Measurements from ENCODE around the gene COL13A1. TPM values are rescaled to one million over a fixed set of nuclear protein-coding genes. Genes with fewer than 3 reads are reported as not detected.

The COL13A1 gene
- total RNA-seq, 8 experiments from 2014 or later: 0.27 to 50.6 (median 7.2) TPM

DNA sequence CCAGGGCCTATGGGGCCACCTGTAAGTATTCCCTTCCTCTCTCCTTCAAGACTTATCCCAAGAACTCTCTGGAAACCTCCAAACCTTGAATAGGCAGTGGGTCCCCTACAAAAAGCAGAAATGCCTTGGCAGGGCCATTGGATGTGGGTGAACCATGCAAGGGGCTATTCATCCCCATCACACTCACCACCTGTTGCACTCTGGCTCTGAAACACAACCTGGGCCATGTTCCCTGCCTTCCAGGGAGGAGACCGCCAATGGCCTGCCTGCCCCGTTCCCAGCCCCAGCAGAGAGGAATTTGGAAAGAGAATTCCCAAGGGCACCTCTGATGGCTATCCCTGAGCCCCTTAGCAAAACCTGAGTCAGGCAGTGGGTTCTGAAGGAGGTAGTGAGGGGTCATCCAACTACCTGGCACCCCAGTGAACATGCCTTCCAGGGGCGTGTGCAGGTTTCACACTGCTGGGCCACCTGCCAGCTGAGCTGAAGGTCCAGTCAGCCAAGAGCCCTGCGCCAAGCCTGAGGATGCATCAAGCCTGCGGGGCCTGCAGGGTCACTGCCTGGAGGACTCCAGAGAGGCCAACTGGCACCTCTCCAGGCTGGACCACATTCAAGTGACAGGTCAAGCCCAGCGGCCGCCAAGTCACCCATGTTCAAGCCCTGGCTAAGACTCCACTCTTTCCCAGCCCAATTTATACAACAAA lies 101.3 kb downstream of the COL13A1 start:
- peaks cover 16 to 17% of the 10 kb centered on the region in 2 donors for H3K4me1 ChIP-seq (replicated peaks in 1 of 2)
- no peak overlapping the region for H3K27ac ChIP-seq
- WGBS, 10 experiments: 90 to 100% (median 100%) methylated on average over 1 to 2 of the region's 7 CpGs; no CpG with 5 or more reads in 5 of the 10 experiments
- in situ Hi-C loops (cut with MboI; ENCODE audit: low pct_unique_long_range_greater_than_20kb in 2 of 9, low sequenced_read_pairs in 9 of 9, unreplicated experiment in 9 of 9): loop anchor here in 4 of 9 experiments (25.0 kb wide), 1 partner anchor 266 kb away; the partner anchor contains the start of gene FAM241B (in 4 of the 4)
- ATAC-seq (replicated peaks in 6 of 8): no peak
- H3K4me3 ChIP-seq: no peak overlapping the region

GRCh38 chr10:69904533-69904932 lies 102.8 kb downstream of the COL13A1 start:
- Histone ChIP-seq H3K27ac (no peak overlapping the region), H3K4me3 (no peak overlapping the region), H3K4me1 (replicated peaks in 1 of 2) (peaks cover 10 to 14% of the 10 kb centered on the region in 2 donors)
- no peak for ATAC-seq (replicated peaks in 6 of 8)
- 30 to 100% (median 90%) methylated on average over 1 to 3 of the region's 5 CpGs; no CpG with 5 or more reads in 6 of the 10 experiments for WGBS, 10 experiments
- in situ Hi-C loops (cut with MboI; ENCODE audit: low pct_unique_long_range_greater_than_20kb in 2 of 9, low sequenced_read_pairs in 9 of 9, unreplicated experiment in 9 of 9): loop anchor here in 4 of 9 experiments (25.0 kb wide), 1 partner anchor 267 kb away; the partner anchor contains the start of gene FAM241B (in 4 of the 4)

DNA sequence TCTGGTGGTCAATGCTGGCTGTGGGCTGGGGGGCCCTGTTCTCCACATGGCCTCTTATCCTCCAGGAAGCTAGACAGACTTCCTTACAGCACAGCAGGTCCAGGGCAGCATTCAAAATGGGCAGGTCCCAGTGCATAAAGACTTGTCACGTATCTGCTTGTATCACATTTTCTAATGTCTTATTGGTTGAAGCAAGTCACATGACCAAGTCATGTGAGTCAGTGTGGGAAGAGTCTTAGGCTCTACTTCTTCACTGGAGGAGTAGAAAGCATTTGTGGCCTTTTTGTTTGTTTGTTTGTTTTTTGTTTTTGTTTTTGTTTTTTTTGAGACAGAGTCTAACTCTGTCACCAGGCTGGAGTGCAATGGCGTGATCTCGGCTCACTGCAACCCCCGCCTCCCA lies 104.7 kb downstream of the COL13A1 start:
- no peak for ATAC-seq (replicated peaks in 6 of 8)
- no peak overlapping the region for H3K27ac ChIP-seq
- no peak overlapping the region for H3K4me3 ChIP-seq
- in situ Hi-C loops (cut with MboI; ENCODE audit: low pct_unique_long_range_greater_than_20kb in 2 of 9, low sequenced_read_pairs in 9 of 9, unreplicated experiment in 9 of 9): loop anchor here in 4 of 9 experiments (25.0 kb wide), 1 partner anchor 269 kb away; the partner anchor contains the start of gene FAM241B (in 4 of the 4)
- H3K4me1 ChIP-seq (replicated peaks in 1 of 2): peaks cover 9 to 13% of the 10 kb centered on the region in 2 donors
- WGBS, 10 experiments: 83 to 100% (median 96%) methylated on average over 1 to 4 of the region's 4 CpGs; no CpG with 5 or more reads in 6 of the 10 experiments

DNA sequence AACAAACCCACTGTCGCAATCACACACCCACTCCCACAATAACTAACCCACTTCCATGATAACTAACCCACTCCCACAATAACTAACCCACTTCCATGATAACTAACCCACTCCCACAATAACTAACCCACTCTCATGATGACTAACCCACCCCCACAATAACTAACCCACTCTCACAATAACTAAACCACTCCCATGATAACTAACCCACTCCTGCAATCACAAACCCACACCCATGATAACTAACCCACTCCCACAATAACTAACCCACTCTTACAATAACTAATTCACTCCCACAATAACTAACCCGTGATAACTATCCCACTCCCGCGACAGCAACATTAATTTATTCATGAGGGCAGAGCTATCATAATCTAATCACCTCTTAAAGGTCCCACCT lies 105.8 kb downstream of the COL13A1 start:
- in situ Hi-C loops (cut with MboI; ENCODE audit: low pct_unique_long_range_greater_than_20kb in 2 of 9, low sequenced_read_pairs in 9 of 9, unreplicated experiment in 9 of 9): loop anchor here in 4 of 9 experiments (25.0 kb wide), 1 partner anchor 270 kb away; the partner anchor contains the start of gene FAM241B (in 4 of the 4)
- ATAC-seq (replicated peaks in 6 of 8): no peak
- Histone ChIP-seq H3K4me3 (no peak overlapping the region), H3K4me1 (replicated peaks in 1 of 2) (peaks cover 6 to 9% of the 10 kb centered on the region in 2 donors), H3K27ac (no peak overlapping the region)
- WGBS, 10 experiments: 95 to 100% (median 100%) methylated on average over 1 to 4 of the region's 4 CpGs; no CpG with 5 or more reads in 3 of the 10 experiments

DNA sequence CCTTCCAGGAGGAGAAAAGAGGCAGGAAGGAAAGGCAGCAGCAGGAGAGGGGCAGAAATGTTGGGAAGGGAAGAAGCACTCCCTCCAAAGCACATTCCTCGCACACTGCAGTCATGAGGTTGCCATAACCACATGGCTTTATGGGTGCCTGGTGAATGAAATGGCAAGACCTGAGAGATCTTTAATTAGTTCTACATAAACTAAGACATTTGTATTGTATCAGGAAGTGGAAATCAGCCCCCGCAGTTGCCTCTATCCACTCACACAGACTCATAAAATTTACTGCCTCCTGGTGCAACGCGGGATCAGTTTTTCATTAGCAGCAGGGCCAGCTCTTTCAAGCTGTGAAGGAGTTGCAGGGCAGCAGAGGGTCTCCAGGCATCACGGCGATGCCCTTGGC lies 106.4 kb downstream of the COL13A1 start:
- ATAC-seq (replicated peaks in 6 of 8): peak in 2 of 8 experiments; percentile 61 to 62
- in situ Hi-C loops (cut with MboI; ENCODE audit: low pct_unique_long_range_greater_than_20kb in 2 of 9, low sequenced_read_pairs in 9 of 9, unreplicated experiment in 9 of 9): loop anchor here in 4 of 9 experiments (25.0 kb wide), 1 partner anchor 271 kb away; the partner anchor contains the start of gene FAM241B (in 4 of the 4)
- Histone ChIP-seq H3K27ac (no peak overlapping the region), H3K4me1 (replicated peaks in 1 of 2) (peaks cover 11 to 12% of the 10 kb centered on the region in 2 donors), H3K4me3 (no peak overlapping the region)
- WGBS, 10 experiments: 60 to 100% (median 70%) methylated on average over 1 to 4 of the region's 6 CpGs; no CpG with 5 or more reads in 3 of the 10 experiments

- Histone ChIP-seq H3K4me3 (no peak overlapping the region), H3K27ac (no peak overlapping the region), H3K4me1 (replicated peaks in 1 of 2) (peaks cover 20 to 27% of the 10 kb centered on the region in 2 donors)
- peak in 1 of 8 experiments; percentile 36 for ATAC-seq (replicated peaks in 6 of 8)
- WGBS, 10 experiments: 37 to 94% (median 77%) methylated on average over 3 to 5 of the region's 5 CpGs; no CpG with 5 or more reads in 4 of the 10 experiments
- in situ Hi-C loops (cut with MboI; ENCODE audit: low pct_unique_long_range_greater_than_20kb in 2 of 9, low sequenced_read_pairs in 9 of 9, unreplicated experiment in 9 of 9): loop anchor here in 4 of 9 experiments (25.0 kb wide), 1 partner anchor 273 kb away; the partner anchor contains the start of gene FAM241B (in 4 of the 4)
These were observed 108.9 kb downstream of the COL13A1 start for GRCh38 chr10:69910561-69910960.

- Histone ChIP-seq H3K4me3 (no peak overlapping the region), H3K4me1 (replicated peaks in 1 of 2) (peaks cover 20 to 27% of the 10 kb centered on the region in 2 donors), H3K27ac (no peak overlapping the region)
- ATAC-seq (replicated peaks in 6 of 8): no peak
- in situ Hi-C loops (cut with MboI; ENCODE audit: low pct_unique_long_range_greater_than_20kb in 2 of 9, low sequenced_read_pairs in 9 of 9, unreplicated experiment in 9 of 9): loop anchor here in 4 of 9 experiments (25.0 kb wide), 1 partner anchor 275 kb away; the partner anchor contains the start of gene FAM241B (in 4 of the 4)
- WGBS, 10 experiments: 50 to 92% (median 74%) methylated on average over 2 to 11 of the region's 18 CpGs
These were observed 110.2 kb downstream of the COL13A1 start for GRCh38 chr10:69911613-69912528.

DNA sequence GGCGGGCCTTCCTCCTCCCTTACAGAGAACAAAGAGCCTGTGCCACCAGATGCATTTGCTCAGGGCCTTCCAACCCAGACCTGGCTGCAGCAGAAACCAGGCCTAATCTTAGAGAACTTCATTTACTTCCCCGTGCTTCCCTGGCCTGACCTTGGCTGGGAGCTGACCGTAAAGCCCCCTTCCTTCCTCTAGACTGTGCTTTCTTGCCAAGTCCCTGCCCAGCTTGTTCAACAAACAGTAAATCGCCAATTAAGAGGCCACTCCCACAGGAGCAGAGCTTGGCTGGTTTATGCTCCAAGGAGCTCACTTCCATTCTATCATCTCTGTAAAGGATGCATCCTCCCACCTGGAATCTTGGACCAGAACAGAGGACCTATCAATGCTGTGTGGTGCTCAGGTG lies 110.9 kb downstream of the COL13A1 start:
- in situ Hi-C loops (cut with MboI; ENCODE audit: low pct_unique_long_range_greater_than_20kb in 2 of 9, low sequenced_read_pairs in 9 of 9, unreplicated experiment in 9 of 9): loop anchor here in 4 of 9 experiments (25.0 kb wide), 1 partner anchor 275 kb away; the partner anchor contains the start of gene FAM241B (in 4 of the 4)
- 20 to 63% (median 47%) methylated on average over 1 to 3 of the region's 4 CpGs; no CpG with 5 or more reads in 5 of the 10 experiments for WGBS, 10 experiments
- peak in 1 of 8 experiments; percentile 24 for ATAC-seq (replicated peaks in 6 of 8)
- peaks cover 20 to 27% of the 10 kb centered on the region in 2 donors for H3K4me1 ChIP-seq (replicated peaks in 1 of 2)
- H3K27ac ChIP-seq: no peak overlapping the region
- no peak overlapping the region for H3K4me3 ChIP-seq

DNA sequence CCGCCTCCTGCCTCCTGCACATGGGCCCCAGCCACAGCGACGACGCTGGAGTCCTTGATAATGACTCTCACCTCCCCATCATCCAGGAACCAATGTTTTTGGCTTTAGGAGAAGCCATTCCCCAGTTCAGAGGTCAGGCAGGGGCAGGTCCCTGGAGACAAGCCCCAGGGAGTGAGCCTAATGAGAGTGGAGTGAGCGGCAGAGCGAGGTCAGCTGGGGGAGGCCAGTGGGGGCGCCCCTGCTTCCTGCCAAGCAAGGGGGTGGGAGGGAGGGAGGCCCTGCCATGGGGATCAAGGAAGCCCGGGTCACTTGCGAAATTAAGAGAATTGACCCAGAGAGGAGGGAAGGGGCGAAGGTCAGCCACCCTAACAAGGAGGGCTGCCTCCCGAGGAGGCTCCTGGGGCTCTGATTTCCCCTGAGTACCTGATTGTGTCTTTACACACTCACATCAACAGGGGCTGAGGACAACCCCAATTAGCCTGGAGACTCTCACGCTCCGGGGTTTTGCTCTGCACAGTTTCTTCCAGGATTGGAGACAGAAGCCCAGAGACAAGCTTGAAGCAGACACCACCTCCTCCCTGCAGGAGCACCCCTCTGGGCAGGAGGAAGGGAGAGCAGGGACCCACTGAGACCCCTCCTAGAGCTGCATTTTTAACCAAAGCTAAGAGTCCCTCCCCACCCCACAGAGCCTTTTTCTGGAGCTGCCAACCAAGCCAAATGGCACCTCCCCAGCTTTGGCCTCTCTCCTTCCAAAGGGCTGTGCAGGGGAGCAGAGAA lies 112.1 kb downstream of the COL13A1 start:
- 100% methylated on average over 2 of the region's 13 CpGs; no CpG with 5 or more reads in 9 of the 10 experiments for WGBS, 10 experiments
- in situ Hi-C loops (cut with MboI; ENCODE audit: low pct_unique_long_range_greater_than_20kb in 2 of 9, low sequenced_read_pairs in 9 of 9, unreplicated experiment in 9 of 9): loop anchor here in 4 of 9 experiments (25.0 kb wide), 1 partner anchor 276 kb away; the partner anchor contains the start of gene FAM241B (in 4 of the 4)
- no peak for ATAC-seq (replicated peaks in 6 of 8)
- H3K4me3 ChIP-seq: no peak overlapping the region
- H3K4me1 ChIP-seq (replicated peaks in 1 of 2): peaks cover 16 to 27% of the 10 kb centered on the region in 2 donors
- no peak overlapping the region for H3K27ac ChIP-seq

DNA sequence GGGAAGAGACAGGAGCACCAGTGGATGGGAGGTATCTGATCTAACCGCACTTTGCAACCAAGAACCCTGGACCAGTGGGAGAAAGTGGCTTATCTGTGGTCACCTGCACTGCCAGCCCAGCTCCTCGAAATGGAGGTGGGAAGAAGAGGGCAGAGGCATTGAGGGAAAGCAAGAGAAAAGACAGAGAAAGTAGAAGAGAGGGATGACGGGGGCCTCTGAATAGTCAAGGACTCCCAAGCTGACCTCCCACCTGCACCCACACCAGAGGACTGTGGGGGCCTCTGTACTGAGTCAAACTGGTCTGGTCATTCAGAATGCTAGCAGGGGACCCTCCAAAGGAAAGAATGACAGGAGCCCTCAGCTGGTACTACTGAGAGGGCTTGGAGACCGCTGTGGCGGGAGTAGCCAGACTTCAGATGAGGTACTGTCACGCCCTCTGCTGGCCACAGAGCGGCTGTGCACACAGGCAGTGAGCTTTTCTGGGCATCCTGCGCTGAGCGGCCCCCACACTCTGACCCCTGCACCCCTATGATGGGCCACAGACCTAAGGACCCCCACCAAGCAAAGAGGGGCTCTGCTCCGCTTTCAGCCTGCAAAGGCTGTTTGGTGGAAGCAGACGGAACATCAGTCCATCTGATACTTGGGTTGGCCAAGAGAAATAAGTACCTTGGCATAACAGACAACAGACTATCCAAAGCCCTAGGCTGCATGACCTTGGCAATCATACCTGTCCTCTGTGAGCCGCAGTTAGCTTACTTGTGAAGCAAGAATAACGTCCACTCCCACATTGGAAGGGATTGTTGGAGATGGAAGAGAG lies 112.9 kb downstream of the COL13A1 start:
- 0 to 83% (median 9%) methylated on average over 1 to 10 of the region's 13 CpGs; no CpG with 5 or more reads in 3 of the 10 experiments for WGBS, 10 experiments
- Histone ChIP-seq H3K4me1 (replicated peaks in 1 of 2) (peaks cover 16 to 27% of the 10 kb centered on the region in 2 donors), H3K4me3 (no peak overlapping the region), H3K27ac (no peak overlapping the region)
- in situ Hi-C loops (cut with MboI; ENCODE audit: low pct_unique_long_range_greater_than_20kb in 2 of 9, low sequenced_read_pairs in 9 of 9, unreplicated experiment in 9 of 9): loop anchor here in 4 of 9 experiments (25.0 kb wide), 1 partner anchor 277 kb away; the partner anchor contains the start of gene FAM241B (in 4 of the 4)
- ATAC-seq (replicated peaks in 6 of 8): peak; percentile 89 to 97 (median 94)

DNA sequence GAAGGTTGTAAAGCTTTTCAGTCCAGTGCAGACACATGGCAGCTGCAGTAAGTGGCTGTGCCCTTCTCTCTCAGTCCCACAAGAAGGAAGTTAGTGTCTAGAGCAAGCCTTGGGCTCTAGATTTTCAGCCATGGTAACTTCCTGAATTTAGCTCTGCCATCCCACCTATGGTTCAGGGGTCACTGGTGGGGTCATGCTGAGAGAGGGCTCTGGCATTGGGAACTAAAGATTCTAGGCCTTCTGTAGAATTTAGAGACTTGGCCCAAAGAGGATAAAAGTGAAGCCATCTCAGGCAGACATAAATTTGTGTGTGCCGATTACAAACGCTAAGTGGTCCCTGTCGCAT lies 113.5 kb downstream of the COL13A1 start:
- peaks cover 16 to 27% of the 10 kb centered on the region in 2 donors for H3K4me1 ChIP-seq (replicated peaks in 1 of 2)
- no peak for ATAC-seq (replicated peaks in 6 of 8)
- in situ Hi-C loops (cut with MboI; ENCODE audit: low pct_unique_long_range_greater_than_20kb in 2 of 9, low sequenced_read_pairs in 9 of 9, unreplicated experiment in 9 of 9): loop anchor here in 4 of 9 experiments (25.0 kb wide), 1 partner anchor 278 kb away; the partner anchor contains the start of gene FAM241B (in 4 of the 4)
- H3K4me3 ChIP-seq: no peak overlapping the region
- no peak overlapping the region for H3K27ac ChIP-seq
- WGBS, 10 experiments: 67 to 100% (median 89%) methylated on average over 1 to 3 of the region's 3 CpGs; no CpG with 5 or more reads in 6 of the 10 experiments
